Glomerular visceral epithelial cell (primary cell): ENCODE measurements around the gene NAV2.

Experiments
- DNase-seq: peaks from one replicate; pipeline ENCODE4 v3.0.0-alpha.2; 2016; ENCODE audit errors: extremely low spot score

NAV2 gene

GRCh38 chr11:19867064-19867463 is 154.4 kb downstream of the NAV2 start:
- DNase-seq, result no peak

- peak; percentile 85 for DNase-seq
Measured at GRCh38 chr11:19868281-19868821, 155.7 kb downstream of the NAV2 start.

DNA sequence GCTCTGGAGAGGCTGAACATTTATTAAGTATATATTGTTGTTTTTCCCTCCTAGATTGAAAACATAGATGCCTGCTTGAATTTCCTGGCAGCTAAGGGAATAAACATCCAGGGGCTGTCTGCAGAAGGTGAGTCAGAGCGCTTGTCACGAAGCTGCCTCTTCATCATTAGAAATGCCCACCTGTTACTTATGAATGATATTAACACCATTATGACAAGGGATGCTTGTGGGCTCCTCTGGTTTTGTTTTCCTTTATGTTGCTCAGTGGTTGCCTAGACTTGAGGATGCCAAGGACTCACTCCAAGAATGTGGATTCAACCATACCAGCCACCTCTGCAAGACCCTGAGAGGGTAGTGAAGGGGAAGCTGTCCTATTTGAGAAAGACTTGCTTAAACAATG is 156.2 kb downstream of the NAV2 start:
- peak; percentile 70 for DNase-seq

- DNase-seq, result no peak
Measured at GRCh38 chr11:19869466-19869865, 156.8 kb downstream of the NAV2 start.

- DNase-seq, result no peak
Measured at GRCh38 chr11:19869946-19870589, 157.4 kb downstream of the NAV2 start.

DNA sequence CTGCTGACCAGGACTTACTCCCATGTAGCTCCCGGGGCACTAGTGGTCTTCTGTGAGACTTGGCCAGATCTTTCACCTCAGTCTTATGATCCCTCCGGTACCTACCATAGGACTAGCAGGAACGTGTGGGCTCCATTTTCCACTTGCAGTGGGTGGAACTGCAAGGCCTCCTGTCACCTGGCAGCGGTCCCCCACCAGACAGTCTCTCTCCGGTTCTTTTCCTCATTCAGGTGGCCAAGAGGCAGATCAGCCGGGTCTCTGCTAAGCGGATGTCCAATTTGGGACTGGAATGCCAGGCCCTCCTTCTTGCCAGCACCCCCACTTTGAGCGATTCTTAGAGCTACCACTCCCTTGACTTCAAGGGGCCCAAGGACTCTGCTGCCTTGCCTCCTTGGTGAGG is 158.9 kb downstream of the NAV2 start:
- no peak for DNase-seq

- DNase-seq, result no peak
Measured at GRCh38 chr11:19872512-19873145, 160.0 kb downstream of the NAV2 start.

- no peak for DNase-seq
Measured at GRCh38 chr11:19873730-19874129, 161.1 kb downstream of the NAV2 start.

- no peak for DNase-seq
Measured at GRCh38 chr11:19874266-19874665, 161.6 kb downstream of the NAV2 start.

DNA sequence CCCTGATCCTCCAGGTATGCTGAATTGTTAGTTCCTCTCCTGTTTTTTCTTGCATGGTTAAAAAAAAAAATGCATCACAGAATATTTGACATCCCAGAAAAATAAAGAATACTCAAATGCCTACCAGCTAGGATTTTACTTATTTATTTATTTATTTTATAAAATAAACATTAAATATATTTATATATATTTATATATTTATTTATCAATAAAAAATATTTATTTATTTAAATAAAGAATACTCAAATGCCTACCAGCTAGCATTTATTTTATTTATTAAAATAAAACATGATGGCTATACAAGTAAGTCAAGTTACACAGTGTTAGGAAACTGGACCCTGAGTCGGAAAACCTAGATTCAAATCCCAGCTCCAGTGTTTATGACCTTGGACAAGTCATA is 164.1 kb downstream of the NAV2 start:
- no peak for DNase-seq

GRCh38 chr11:19878520-19878919 is 165.9 kb downstream of the NAV2 start:
- DNase-seq, result no peak

DNA sequence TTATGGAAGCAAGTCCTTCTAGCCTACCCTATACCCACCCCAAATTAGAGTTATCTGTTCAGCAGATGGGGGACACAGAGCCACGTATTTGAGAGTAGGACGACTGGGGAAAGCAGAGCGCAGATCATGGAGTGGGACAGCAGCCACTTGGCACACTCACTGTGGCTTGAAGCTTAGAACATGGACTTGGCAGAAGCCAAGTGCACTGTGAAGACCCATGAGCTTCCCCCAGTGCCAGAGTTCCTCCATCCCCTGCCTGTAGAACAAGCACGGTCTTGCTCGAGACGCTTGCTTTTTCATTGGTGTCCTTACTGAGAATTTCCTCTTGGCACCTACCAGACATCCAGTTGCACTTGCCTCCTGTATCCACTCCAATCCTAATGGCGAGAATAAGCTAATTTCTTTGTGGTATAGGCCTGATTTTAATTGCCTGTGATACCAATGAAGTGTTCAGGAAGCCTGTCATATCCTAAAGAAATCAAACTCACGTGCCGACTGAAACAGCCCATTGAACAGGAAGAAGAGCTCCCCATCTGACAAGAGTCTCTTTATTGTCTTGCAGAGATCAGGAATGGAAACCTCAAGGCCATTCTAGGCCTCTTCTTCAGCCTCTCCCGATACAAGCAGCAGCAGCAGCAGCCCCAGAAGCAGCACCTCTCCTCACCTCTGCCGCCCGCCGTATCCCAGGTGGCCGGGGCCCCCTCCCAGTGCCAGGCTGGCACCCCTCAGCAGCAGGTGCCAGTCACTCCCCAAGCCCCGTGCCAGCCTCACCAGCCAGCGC is 166.9 kb downstream of the NAV2 start:
- no peak for DNase-seq

DNA sequence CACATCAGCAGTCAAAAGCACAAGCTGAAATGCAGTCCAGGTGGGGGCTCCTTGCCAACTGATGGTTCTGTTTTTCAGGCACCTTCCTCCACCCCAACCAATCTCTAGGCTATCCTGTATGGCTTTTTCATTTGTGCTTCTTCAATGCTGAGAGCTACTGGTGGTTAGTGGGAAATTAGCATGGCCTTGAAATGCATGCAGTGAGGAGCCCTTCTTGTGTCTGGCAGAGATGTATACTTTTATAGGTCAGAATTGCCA is 167.4 kb downstream of the NAV2 start:
- no peak for DNase-seq

DNA sequence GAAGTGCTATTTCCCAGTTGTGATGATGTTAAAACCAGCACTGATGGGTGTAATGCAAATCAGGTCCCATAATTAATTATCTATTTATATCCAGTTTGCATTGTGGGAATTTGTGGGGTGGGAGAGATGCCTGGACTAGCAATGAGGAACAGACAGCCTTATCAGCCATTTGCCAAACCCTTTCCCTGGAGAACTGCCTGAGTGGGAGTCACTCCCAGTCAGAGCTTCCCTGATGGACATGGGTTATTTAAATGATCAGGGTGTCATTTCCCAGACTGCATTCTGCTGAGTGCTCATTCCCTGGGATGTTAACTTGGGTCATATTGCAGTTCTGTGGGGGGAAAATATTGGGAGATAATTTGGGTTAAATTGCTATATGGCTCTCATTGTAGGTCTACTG is 168.5 kb downstream of the NAV2 start:
- no peak for DNase-seq

GRCh38 chr11:19882356-19882755 is 169.7 kb downstream of the NAV2 start:
- no peak for DNase-seq

DNA sequence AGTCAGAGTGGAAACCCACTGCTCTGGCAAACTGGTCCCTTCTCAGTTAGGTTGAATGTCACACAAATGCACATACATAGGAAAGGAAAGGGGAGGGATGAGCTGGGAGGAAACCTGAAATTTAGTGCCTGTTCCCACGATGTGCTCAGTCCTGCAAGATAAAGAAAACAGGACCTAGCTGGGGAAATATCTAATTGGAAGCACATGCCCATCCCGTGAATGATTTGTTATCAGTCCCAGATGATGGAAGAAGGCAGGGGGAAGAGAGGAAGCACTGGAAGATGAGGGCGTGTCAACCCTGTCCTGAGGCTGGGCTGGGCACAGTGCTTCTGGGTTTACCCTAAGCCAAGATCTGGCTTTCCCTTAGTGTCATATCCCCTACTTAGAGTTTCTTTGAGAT is 173.9 kb downstream of the NAV2 start:
- DNase-seq, result no peak

DNA sequence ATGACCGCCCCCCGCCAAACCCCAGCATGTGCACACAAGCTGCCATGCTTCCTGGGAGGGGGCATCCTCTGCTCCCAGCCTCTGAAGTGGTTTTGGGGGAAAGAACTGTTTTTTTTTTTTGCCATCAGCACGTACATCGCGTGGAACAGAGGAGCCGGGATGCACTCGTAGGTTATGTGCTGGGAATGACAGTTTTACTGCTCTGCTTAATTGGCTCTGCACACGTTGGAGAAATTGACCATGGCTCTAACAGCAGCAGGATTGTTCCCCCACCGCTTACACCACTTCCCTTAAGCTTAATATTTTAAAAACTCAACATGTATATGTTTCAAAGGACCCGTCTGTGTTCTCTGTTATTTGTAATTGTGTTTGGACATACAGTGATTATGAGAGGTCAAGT is 175.2 kb downstream of the NAV2 start:
- no peak for DNase-seq

- peak; percentile 77 for DNase-seq
Measured at GRCh38 chr11:19889531-19889930, 176.9 kb downstream of the NAV2 start.

- DNase-seq, result peak; percentile 94
Measured at GRCh38 chr11:19890308-19890707, 177.7 kb downstream of the NAV2 start.

- DNase-seq, result no peak
Measured at GRCh38 chr11:19891022-19891421, 178.4 kb downstream of the NAV2 start.

DNA sequence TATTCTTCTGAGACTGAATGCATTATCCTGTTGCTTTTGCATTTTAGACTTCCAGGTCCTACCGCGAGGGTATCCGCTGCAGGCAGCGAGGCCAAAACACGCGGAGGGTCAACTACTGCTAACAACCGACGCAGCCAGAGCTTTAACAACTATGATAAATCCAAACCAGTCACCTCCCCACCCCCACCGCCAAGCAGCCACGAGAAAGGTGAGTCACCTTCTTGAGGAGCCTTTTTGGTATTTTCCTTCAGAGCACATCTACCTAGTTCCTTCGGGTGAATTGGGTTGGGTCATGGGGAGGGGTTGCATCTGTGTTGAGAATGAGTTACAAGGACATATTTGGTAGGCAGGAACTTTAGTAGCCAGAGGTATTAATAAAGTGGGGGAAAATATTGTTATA is 179.8 kb downstream of the NAV2 start:
- peak; percentile 16 for DNase-seq

GRCh38 chr11:19892876-19893275 is 180.2 kb downstream of the NAV2 start:
- DNase-seq, result no peak

GRCh38 chr11:19894404-19894803 is 181.8 kb downstream of the NAV2 start:
- DNase-seq, result no peak
